SK-N-SH (cell line): ENCODE results near the gene FAF2. TPM values are rescaled to one million over a fixed set of nuclear protein-coding genes. Genes with fewer than 3 reads are reported as not detected.

Experiments used
- CTCF ChIA-PET: fragments of 300-600, 350-600 bp; formaldehyde crosslinking; extraction: SDS; loops from one replicate; lab custom pipeline; 2021; lab: Yijun Ruan, JAX
- POLR2A ChIA-PET: fragments of 350-600 bp; sonication (Branson Sonifier 250); formaldehyde crosslinking; extraction: SDS; loops from one replicate; lab custom pipeline; 2020; ENCODE audit warnings: antibody characterized with exemption, inconsistent platforms; lab: Yijun Ruan, JAX
- DNase-seq: peaks from one replicate; pipeline ENCODE4 v3.0.0; 2012
- H2AFZ ChIP-seq: fragments of 200-600 bp; sonication (generic); 2 replicates; pipeline ENCODE4 v1.8.1; 2016; ENCODE audit warnings: antibody characterized with exemption, mild to moderate bottlenecking, low read depth
- H3F3A ChIP-seq: fragments of 200-600 bp; sonication (generic); replicated peaks from 2 replicates; pipeline ENCODE3; 2016; ENCODE audit warnings: antibody characterized with exemption, mild to moderate bottlenecking; ENCODE audit not compliant: insufficient read depth
- H3K27ac ChIP-seq, 2 experiments: fragments of 200-500 bp in 1 of 2; fragments of 200-600 bp in 1 of 2; sonication (Bioruptor generic) in 1 of 2; sonication (generic), shearing (Covaris generic) in 1 of 2; 2 replicates each; pipeline versions ENCODE4 v1.5.1 to v1.6.1; 2014 to 2016; ENCODE audit warnings: low read depth in 2 of 2, inconsistent platforms in 1 of 2, low read length in 1 of 2, mild to moderate bottlenecking in 1 of 2, mixed read lengths in 1 of 2
- H3K27me3 ChIP-seq: fragments of 200-600 bp; sonication (generic), shearing (Covaris generic); 2 replicates; pipeline ENCODE4 v1.6.1; 2016; ENCODE audit warnings: mixed run types; ENCODE audit not compliant: insufficient read depth
- H3K36me3 ChIP-seq, 2 experiments: fragments of 200-500 bp in 1 of 2; fragments of 200-600 bp in 1 of 2; sonication (Bioruptor generic) in 1 of 2; sonication (generic) in 1 of 2; replicated peaks in 1 of 2; 2 replicates each; pipeline versions ENCODE3 to v1.5.1; 2014 to 2016; ENCODE audit warnings: low read length in 1 of 2, mild to moderate bottlenecking in 1 of 2; ENCODE audit not compliant: insufficient read depth in 2 of 2, control insufficient read depth in 1 of 2
- H3K4me1 ChIP-seq, 2 experiments: fragments of 200-500 bp in 1 of 2; fragments of 200-600 bp in 1 of 2; sonication (Bioruptor generic) in 1 of 2; sonication (generic), shearing (Covaris generic) in 1 of 2; 2 replicates each; pipeline versions ENCODE4 v1.5.1 to v1.6.1; 2014 to 2016; ENCODE audit warnings: low read depth in 1 of 2, low read length in 1 of 2, mixed run types in 1 of 2; ENCODE audit not compliant: insufficient read depth in 2 of 2, control insufficient read depth in 1 of 2
- H3K4me2 ChIP-seq: fragments of 200-600 bp; sonication (generic), shearing (Covaris generic); 2 replicates; pipeline ENCODE4 v1.6.1; 2017; ENCODE audit warnings: mixed run types
- H3K4me3 ChIP-seq, 2 experiments: fragments of 200-500 bp in 1 of 2; fragments of 200-600 bp in 1 of 2; sonication (Bioruptor generic) in 1 of 2; sonication (generic), shearing (Covaris generic) in 1 of 2; 2 replicates each; pipeline versions ENCODE4 v1.5.1 to v1.8.1; 2014 to 2016; ENCODE audit warnings: low read depth in 2 of 2, inconsistent platforms in 1 of 2, low read length in 1 of 2, mild to moderate bottlenecking in 1 of 2, mixed read lengths in 1 of 2, moderate library complexity in 1 of 2
- H3K79me2 ChIP-seq: fragments of 200-600 bp; sonication (generic); 2 replicates; pipeline ENCODE4 v1.8.1; 2017; ENCODE audit warnings: mild to moderate bottlenecking; ENCODE audit not compliant: insufficient read depth
- H3K9ac ChIP-seq: fragments of 200-600 bp; sonication (generic); 2 replicates; pipeline ENCODE4 v1.6.1; 2017; ENCODE audit warnings: mixed run types
- H3K9me2 ChIP-seq: fragments of 200-600 bp; sonication (generic); 2 replicates; pipeline ENCODE4 v1.6.1; 2017; ENCODE audit warnings: mixed run types
- H3K9me3 ChIP-seq: fragments of 200-600 bp; sonication (generic); 2 replicates; pipeline ENCODE4 v1.6.1; 2017; ENCODE audit warnings: mixed run types, mild to moderate bottlenecking, moderate library complexity
- H4K20me1 ChIP-seq: fragments of 200-600 bp; sonication (generic); 2 replicates; pipeline ENCODE4 v1.6.1; 2017; ENCODE audit warnings: mild to moderate bottlenecking, mixed run types; ENCODE audit not compliant: insufficient read depth
- CHD2 ChIP-seq: fragments of 150-350 bp; IDR thresholded peaks from 2 replicates; pipeline ENCODE4 v1.6.1; 2018; ENCODE audit warnings: low read length; ENCODE audit not compliant: partially characterized antibody
- ELF1 ChIP-seq: IDR thresholded peaks from 2 replicates; pipeline ENCODE4 v1.4.0; 2012
- GABPA ChIP-seq: IDR thresholded peaks from 2 replicates; pipeline ENCODE4 v1.4.0; 2012; ENCODE audit warnings: low read depth, mild to moderate bottlenecking
- IRF3 ChIP-seq: fragments of 150-350 bp; IDR thresholded peaks from 2 replicates; pipeline ENCODE4 v1.6.1; 2016; ENCODE audit warnings: mild to moderate bottlenecking, low read depth, low read length
- JUND ChIP-seq: IDR thresholded peaks from 2 replicates; pipeline ENCODE4 v1.4.0; 2012
- NFIC ChIP-seq: IDR thresholded peaks from 2 replicates; pipeline ENCODE4 v1.4.0; 2012; ENCODE audit warnings: borderline replicate concordance
- NRF1 ChIP-seq: IDR thresholded peaks from 2 replicates; pipeline ENCODE4 v1.6.1; 2012; ENCODE audit warnings: low read depth, mild to moderate bottlenecking, low read length
- SMC3 ChIP-seq: IDR thresholded peaks from 2 replicates; pipeline ENCODE4 v1.6.1; 2012; ENCODE audit warnings: low read depth, low read length, improper control_type of control experiment
- TCF12 ChIP-seq: IDR thresholded peaks from 2 replicates; pipeline ENCODE4 v1.4.0; 2012
- YY1 ChIP-seq: IDR thresholded peaks from 2 replicates; pipeline ENCODE4 v1.4.0; 2012; ENCODE audit warnings: low read depth, mild to moderate bottlenecking
- WGBS: methylation state at CpG from one replicate; pipeline ENCODE4 v1.1.6; 2017; ENCODE audit warnings: low lambda C conversion rate; 5-methylcytosine and 5-hydroxymethylcytosine counted together
- polyA plus RNA-seq, 3 experiments: library from polyadenylated mRNA; depleted of rRNA; stranded (reverse); fragments of >200 nt; gene quantifications; 2 replicates each; pipeline ENCODE4 v1.2.3, GENCODE V29; 2012
- TF ChIP-seq, protein P1 (sequence below): IDR thresholded peaks from 2 replicates; pipeline ENCODE4 v1.4.0; 2012; ENCODE audit warnings: low read depth
- TF ChIP-seq, protein P2 (sequence below): IDR thresholded peaks from 2 replicates; pipeline ENCODE4 v1.4.0; 2012; ENCODE audit warnings: low read depth, borderline replicate concordance
- TF ChIP-seq, protein P3 (sequence below): IDR thresholded peaks from 2 replicates; pipeline ENCODE4 v1.6.1; 2012; ENCODE audit warnings: mild to moderate bottlenecking, low read depth, low read length, moderate library complexity
- TF ChIP-seq, protein P4 (sequence below): IDR thresholded peaks from 2 replicates; pipeline ENCODE4; 2012

Gene FAF2
- polyA plus RNA-seq, 1 of the 3 experiments (the other 2 are of a cell fraction), result 25.5 TPM

- H3K9ac ChIP-seq, result no peak overlapping the region
- H4K20me1 ChIP-seq, result no peaks in the 10 kb centered on the region
- no peak for DNase-seq
- H3K9me3 ChIP-seq, result no peaks in the 10 kb centered on the region
- H3K4me2 ChIP-seq, result no peak overlapping the region
- H3K4me1 ChIP-seq, result no peaks in the 10 kb centered on the region; a peak in 1 of 4 replicates
- CTCF ChIA-PET, result interaction anchor here (1.2 kb wide), 1 partner anchor 38 kb away, joined by 5 read pairs; no protein-coding TSS in a partner anchor
- no peaks in the 10 kb centered on the region for H3K27me3 ChIP-seq
- TF ChIP-seq, protein P1, sequence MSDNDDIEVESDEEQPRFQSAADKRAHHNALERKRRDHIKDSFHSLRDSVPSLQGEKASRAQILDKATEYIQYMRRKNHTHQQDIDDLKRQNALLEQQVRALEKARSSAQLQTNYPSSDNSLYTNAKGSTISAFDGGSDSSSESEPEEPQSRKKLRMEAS, result no peak
- TF ChIP-seq NFIC, result no peak
- TF ChIP-seq CHD2, result no peak
- no peak for TF ChIP-seq GABPA
- TF ChIP-seq JUND, result no peak
- no peak for TF ChIP-seq ELF1
- TF ChIP-seq TCF12, result no peak
- no peak for TF ChIP-seq IRF3
- TF ChIP-seq, protein P2, sequence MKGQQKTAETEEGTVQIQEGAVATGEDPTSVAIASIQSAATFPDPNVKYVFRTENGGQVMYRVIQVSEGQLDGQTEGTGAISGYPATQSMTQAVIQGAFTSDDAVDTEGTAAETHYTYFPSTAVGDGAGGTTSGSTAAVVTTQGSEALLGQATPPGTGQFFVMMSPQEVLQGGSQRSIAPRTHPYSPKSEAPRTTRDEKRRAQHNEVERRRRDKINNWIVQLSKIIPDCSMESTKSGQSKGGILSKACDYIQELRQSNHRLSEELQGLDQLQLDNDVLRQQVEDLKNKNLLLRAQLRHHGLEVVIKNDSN, result no peak
- TF ChIP-seq, protein P3, sequence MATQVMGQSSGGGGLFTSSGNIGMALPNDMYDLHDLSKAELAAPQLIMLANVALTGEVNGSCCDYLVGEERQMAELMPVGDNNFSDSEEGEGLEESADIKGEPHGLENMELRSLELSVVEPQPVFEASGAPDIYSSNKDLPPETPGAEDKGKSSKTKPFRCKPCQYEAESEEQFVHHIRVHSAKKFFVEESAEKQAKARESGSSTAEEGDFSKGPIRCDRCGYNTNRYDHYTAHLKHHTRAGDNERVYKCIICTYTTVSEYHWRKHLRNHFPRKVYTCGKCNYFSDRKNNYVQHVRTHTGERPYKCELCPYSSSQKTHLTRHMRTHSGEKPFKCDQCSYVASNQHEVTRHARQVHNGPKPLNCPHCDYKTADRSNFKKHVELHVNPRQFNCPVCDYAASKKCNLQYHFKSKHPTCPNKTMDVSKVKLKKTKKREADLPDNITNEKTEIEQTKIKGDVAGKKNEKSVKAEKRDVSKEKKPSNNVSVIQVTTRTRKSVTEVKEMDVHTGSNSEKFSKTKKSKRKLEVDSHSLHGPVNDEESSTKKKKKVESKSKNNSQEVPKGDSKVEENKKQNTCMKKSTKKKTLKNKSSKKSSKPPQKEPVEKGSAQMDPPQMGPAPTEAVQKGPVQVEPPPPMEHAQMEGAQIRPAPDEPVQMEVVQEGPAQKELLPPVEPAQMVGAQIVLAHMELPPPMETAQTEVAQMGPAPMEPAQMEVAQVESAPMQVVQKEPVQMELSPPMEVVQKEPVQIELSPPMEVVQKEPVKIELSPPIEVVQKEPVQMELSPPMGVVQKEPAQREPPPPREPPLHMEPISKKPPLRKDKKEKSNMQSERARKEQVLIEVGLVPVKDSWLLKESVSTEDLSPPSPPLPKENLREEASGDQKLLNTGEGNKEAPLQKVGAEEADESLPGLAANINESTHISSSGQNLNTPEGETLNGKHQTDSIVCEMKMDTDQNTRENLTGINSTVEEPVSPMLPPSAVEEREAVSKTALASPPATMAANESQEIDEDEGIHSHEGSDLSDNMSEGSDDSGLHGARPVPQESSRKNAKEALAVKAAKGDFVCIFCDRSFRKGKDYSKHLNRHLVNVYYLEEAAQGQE, result no peak
- TF ChIP-seq NRF1, result no peak
- no peak for TF ChIP-seq YY1
- TF ChIP-seq, protein P4, sequence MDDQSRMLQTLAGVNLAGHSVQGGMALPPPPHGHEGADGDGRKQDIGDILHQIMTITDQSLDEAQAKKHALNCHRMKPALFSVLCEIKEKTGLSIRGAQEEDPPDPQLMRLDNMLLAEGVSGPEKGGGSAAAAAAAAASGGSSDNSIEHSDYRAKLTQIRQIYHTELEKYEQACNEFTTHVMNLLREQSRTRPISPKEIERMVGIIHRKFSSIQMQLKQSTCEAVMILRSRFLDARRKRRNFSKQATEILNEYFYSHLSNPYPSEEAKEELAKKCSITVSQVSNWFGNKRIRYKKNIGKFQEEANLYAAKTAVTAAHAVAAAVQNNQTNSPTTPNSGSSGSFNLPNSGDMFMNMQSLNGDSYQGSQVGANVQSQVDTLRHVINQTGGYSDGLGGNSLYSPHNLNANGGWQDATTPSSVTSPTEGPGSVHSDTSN, result no peak
- TF ChIP-seq SMC3, result no peak
- TF ChIP-seq, all 33 proteins: peak for 0
- no peak overlapping the region for H3K27ac ChIP-seq
- whole genome bisulfite sequencing, result 94% methylated on average over 4 of the region's 4 CpGs
- no peaks in the 10 kb centered on the region for H3F3A ChIP-seq
- peaks cover 12% of the 10 kb centered on the region; the same call in 1 of the 2 replicates for H3K79me2 ChIP-seq
- peaks cover 0 to 9% of the 10 kb centered on the region in 2 experiments for H3K36me3 ChIP-seq
- no peaks in the 10 kb centered on the region for H3K9me2 ChIP-seq
- H3K4me3 ChIP-seq, result no peak overlapping the region
- POLR2A ChIA-PET, result interaction anchor here (0.6 kb wide), 1 partner anchor 9 kb away, joined by 4 read pairs; no protein-coding TSS in a partner anchor
- H2AFZ ChIP-seq, result no peak overlapping the region
Measured at GRCh38 chr5:176409765-176410164, 38.4 kb upstream of the FAF2 start.
